K562 (cell line): ENCODE data around the gene LDLRAD1. TPM values are rescaled to one million over a fixed set of nuclear protein-coding genes. Genes with fewer than 3 reads are reported as not detected.

Experiments used
- CBFA2T2 ChIP-seq: fragments of 450-650 bp; conservative IDR thresholded peaks from 2 replicates; pipeline ENCODE4 v1.6.1; 2017; ENCODE audit warnings: mild to moderate bottlenecking
- GABPA ChIP-seq: fragments of 200-800 bp; sonication (Bioruptor generic); conservative IDR thresholded peaks from 2 replicates; pipeline ENCODE4 v1.6.1; 2016; ENCODE audit warnings: low read depth, missing genetic modification characterization, missing compliant biosample characterization
- KDM1A ChIP-seq, 2 experiments: fragments of 450-650 bp; IDR thresholded peaks; 2 replicates each; pipeline ENCODE4 v1.6.1; 2016; ENCODE audit warnings: mild to moderate bottlenecking in 2 of 2
- NCOA4 ChIP-seq: fragments of 450-650 bp; IDR thresholded peaks from 2 replicates; pipeline ENCODE4 v1.6.1; 2018; ENCODE audit warnings: mild to moderate bottlenecking; ENCODE audit not compliant: partially characterized antibody
- PRMT5 ChIP-seq: sonication (generic); formaldehyde crosslinking; IDR thresholded peaks from 2 replicates; pipeline ENCODE4 v1.5.0; 2020; ENCODE audit warnings: missing genetic modification reagents
- SETDB1 ChIP-seq: IDR thresholded peaks from one replicate; pipeline ENCODE4 v1.6.1; 2012; ENCODE audit warnings: low read length, control low read depth, inconsistent platforms
- SRF ChIP-seq, 2 experiments: fragments of 250-450, 450-650 bp in 1 of 2; sonication (Bioruptor Pico) in 1 of 2; sonication (generic) in 1 of 2; formaldehyde crosslinking; IDR thresholded peaks; 2 replicates each; pipeline versions ENCODE4 v1.5.0 to v1.5.1; 2020 to 2022; ENCODE audit warnings: mild to moderate bottlenecking in 1 of 2, missing genetic modification reagents in 1 of 2
- TAF7 ChIP-seq: fragments of 450-650 bp; IDR thresholded peaks from 2 replicates; pipeline ENCODE4 v1.6.1; 2016; ENCODE audit warnings: missing genetic modification characterization, missing compliant biosample characterization
- U2AF1 ChIP-seq: fragments of 200-400 bp; formaldehyde crosslinking; optimal IDR thresholded peaks from 2 replicates; pipeline ENCODE3; 2017; ENCODE audit warnings: mild to moderate bottlenecking, low read depth, low read length, moderate library complexity
- ZFP1 ChIP-seq: fragments of 450-650 bp; formaldehyde crosslinking; IDR thresholded peaks from 2 replicates; pipeline ENCODE4 v1.4.0; 2020; ENCODE audit warnings: mild to moderate bottlenecking, mixed read lengths
- ZKSCAN1 ChIP-seq: fragments of 150-350 bp; IDR thresholded peaks from 2 replicates; pipeline ENCODE4 v1.6.1; 2016; ENCODE audit warnings: low read depth, low read length
- ZNF121 ChIP-seq: sonication (generic); formaldehyde crosslinking; conservative IDR thresholded peaks from 2 replicates; pipeline ENCODE4 v1.8.0; 2022; ENCODE audit warnings: missing genetic modification reagents
- polyA plus RNA-seq, 8 experiments: library from polyadenylated mRNA; depleted of rRNA in 4 of 8; stranded (reverse) in 5 of 8; unstranded in 3 of 8; fragments of >200 nt; fragmentation: Nextera tagmentation in 2 of 8; fragmentation: Illumina TruSeq in 1 of 8; extraction: Ambion mirVana in 2 of 8; extraction: Trizol in 1 of 8; gene quantifications; 2 replicates each; pipeline versions ENCODE4 v1.2.1 to v1.2.3, GENCODE V29; 2011 to 2014; ENCODE audit warnings: inconsistent platforms in 1 of 8, missing spikeins in 1 of 8
- total RNA-seq, 7 experiments: library from RNA; depleted of rRNA in 6 of 7; stranded (reverse); fragments of >200 nt in 6 of 7; fragmentation: Illumina TruSeq in 2 of 7; extraction: Trizol in 2 of 7; gene quantifications; 2 replicates each; pipeline versions ENCODE4 v1.2.1 to v1.2.3, GENCODE V29; 2011 to 2021; ENCODE audit warnings: low replicate concordance in 1 of 7
- TF ChIP-seq, protein P1 (sequence below): fragments of 250-450 bp; sonication (Bioruptor Pico); IDR thresholded peaks from 2 replicates; pipeline ENCODE4 v1.5.0; 2020; ENCODE audit warnings: mild to moderate bottlenecking, borderline replicate concordance
- TF ChIP-seq, protein P2 (sequence below): fragments of 450-650 bp; conservative IDR thresholded peaks from 2 replicates; pipeline ENCODE4 v1.6.1; 2016; ENCODE audit warnings: missing genetic modification characterization, low read depth, mild to moderate bottlenecking, control low read depth, missing compliant biosample characterization
- TF ChIP-seq, protein P3 (sequence below): fragments of 450-650 bp; IDR thresholded peaks from 2 replicates; pipeline ENCODE4 v1.6.1; 2016; ENCODE audit warnings: low read depth, mild to moderate bottlenecking, moderate library complexity
- TF ChIP-seq, protein P4 (sequence below): sonication (generic); formaldehyde crosslinking; IDR thresholded peaks from 2 replicates; pipeline ENCODE4 v1.9.0; 2022; ENCODE audit warnings: mild to moderate bottlenecking, missing genetic modification reagents
- TF ChIP-seq, protein P5 (sequence below): fragments of 450-650 bp; IDR thresholded peaks from 2 replicates; pipeline ENCODE4 v1.7.1; 2018; ENCODE audit warnings: mild to moderate bottlenecking, low read depth; ENCODE audit not compliant: partially characterized antibody
- TF ChIP-seq, protein P6 (sequence below): fragments of 450-650 bp; formaldehyde crosslinking; IDR thresholded peaks from 2 replicates; pipeline ENCODE4 v1.4.0; 2020; ENCODE audit warnings: mild to moderate bottlenecking, mixed read lengths

LDLRAD1 gene
- total and polyA plus RNA-seq, 9 of the 15 experiments (the other 6 are each of a cell fraction or from before 2014, with no cell fraction given): not detected

DNA sequence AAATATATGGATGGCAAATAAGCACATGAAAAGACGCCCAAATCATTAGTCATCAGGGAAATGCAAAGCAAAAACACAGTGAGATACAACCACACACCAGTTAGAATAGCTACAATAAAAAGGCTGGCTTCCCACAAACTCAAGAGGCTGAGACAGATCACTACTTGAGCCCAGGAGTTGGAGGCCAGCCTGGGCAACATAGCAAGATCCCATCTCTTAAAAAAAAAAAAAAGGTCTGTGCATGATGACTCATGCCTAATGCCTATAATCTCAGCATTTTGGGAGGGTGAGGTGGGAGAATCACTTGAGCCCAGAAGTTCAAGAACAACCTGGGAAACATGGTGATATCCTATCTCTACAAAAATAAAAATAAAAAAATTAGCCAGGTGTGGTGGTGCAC, 19.8 kb downstream of the LDLRAD1 start (continued):
- TF ChIP-seq KDM1A (IDR thresholded peaks at IDR 0.05) (peak in 1 of 2 experiments; percentile 11; a peak in 1 of 4 replicates), ZFP1 (CRISPR knock-in tag) (no peak), U2AF1 (no peak), SETDB1 (no peak), GABPA (tag) (no peak), PRMT5 (CRISPR knock-in tag) (no peak), SRF (CRISPR knock-in tag; IDR thresholded peaks at IDR 0.05) (no peak), ZNF121 (CRISPR knock-in tag) (peak; percentile 97), CBFA2T2 (0 out of 2 replicates have a peak, but pooled peaks have one; percentile 8), ZKSCAN1 (no peak), NCOA4 (no peak), TAF7 (tag) (no peak)
- TF ChIP-seq, protein P1, sequence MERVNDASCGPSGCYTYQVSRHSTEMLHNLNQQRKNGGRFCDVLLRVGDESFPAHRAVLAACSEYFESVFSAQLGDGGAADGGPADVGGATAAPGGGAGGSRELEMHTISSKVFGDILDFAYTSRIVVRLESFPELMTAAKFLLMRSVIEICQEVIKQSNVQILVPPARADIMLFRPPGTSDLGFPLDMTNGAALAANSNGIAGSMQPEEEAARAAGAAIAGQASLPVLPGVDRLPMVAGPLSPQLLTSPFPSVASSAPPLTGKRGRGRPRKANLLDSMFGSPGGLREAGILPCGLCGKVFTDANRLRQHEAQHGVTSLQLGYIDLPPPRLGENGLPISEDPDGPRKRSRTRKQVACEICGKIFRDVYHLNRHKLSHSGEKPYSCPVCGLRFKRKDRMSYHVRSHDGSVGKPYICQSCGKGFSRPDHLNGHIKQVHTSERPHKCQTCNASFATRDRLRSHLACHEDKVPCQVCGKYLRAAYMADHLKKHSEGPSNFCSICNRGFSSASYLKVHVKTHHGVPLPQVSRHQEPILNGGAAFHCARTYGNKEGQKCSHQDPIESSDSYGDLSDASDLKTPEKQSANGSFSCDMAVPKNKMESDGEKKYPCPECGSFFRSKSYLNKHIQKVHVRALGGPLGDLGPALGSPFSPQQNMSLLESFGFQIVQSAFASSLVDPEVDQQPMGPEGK (CRISPR knock-in tag): no peak
- TF ChIP-seq, protein P2, sequence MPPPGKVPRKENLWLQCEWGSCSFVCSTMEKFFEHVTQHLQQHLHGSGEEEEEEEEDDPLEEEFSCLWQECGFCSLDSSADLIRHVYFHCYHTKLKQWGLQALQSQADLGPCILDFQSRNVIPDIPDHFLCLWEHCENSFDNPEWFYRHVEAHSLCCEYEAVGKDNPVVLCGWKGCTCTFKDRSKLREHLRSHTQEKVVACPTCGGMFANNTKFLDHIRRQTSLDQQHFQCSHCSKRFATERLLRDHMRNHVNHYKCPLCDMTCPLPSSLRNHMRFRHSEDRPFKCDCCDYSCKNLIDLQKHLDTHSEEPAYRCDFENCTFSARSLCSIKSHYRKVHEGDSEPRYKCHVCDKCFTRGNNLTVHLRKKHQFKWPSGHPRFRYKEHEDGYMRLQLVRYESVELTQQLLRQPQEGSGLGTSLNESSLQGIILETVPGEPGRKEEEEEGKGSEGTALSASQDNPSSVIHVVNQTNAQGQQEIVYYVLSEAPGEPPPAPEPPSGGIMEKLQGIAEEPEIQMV (tag): no peak
- TF ChIP-seq, protein P3, sequence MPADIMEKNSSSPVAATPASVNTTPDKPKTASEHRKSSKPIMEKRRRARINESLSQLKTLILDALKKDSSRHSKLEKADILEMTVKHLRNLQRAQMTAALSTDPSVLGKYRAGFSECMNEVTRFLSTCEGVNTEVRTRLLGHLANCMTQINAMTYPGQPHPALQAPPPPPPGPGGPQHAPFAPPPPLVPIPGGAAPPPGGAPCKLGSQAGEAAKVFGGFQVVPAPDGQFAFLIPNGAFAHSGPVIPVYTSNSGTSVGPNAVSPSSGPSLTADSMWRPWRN: no peak
- TF ChIP-seq, protein P4, sequence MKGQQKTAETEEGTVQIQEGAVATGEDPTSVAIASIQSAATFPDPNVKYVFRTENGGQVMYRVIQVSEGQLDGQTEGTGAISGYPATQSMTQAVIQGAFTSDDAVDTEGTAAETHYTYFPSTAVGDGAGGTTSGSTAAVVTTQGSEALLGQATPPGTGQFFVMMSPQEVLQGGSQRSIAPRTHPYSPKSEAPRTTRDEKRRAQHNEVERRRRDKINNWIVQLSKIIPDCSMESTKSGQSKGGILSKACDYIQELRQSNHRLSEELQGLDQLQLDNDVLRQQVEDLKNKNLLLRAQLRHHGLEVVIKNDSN (CRISPR knock-in tag): no peak
- TF ChIP-seq, protein P5, sequence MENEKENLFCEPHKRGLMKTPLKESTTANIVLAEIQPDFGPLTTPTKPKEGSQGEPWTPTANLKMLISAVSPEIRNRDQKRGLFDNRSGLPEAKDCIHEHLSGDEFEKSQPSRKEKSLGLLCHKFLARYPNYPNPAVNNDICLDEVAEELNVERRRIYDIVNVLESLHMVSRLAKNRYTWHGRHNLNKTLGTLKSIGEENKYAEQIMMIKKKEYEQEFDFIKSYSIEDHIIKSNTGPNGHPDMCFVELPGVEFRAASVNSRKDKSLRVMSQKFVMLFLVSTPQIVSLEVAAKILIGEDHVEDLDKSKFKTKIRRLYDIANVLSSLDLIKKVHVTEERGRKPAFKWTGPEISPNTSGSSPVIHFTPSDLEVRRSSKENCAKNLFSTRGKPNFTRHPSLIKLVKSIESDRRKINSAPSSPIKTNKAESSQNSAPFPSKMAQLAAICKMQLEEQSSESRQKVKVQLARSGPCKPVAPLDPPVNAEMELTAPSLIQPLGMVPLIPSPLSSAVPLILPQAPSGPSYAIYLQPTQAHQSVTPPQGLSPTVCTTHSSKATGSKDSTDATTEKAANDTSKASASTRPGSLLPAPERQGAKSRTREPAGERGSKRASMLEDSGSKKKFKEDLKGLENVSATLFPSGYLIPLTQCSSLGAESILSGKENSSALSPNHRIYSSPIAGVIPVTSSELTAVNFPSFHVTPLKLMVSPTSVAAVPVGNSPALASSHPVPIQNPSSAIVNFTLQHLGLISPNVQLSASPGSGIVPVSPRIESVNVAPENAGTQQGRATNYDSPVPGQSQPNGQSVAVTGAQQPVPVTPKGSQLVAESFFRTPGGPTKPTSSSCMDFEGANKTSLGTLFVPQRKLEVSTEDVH: no peak
- TF ChIP-seq, protein P6, sequence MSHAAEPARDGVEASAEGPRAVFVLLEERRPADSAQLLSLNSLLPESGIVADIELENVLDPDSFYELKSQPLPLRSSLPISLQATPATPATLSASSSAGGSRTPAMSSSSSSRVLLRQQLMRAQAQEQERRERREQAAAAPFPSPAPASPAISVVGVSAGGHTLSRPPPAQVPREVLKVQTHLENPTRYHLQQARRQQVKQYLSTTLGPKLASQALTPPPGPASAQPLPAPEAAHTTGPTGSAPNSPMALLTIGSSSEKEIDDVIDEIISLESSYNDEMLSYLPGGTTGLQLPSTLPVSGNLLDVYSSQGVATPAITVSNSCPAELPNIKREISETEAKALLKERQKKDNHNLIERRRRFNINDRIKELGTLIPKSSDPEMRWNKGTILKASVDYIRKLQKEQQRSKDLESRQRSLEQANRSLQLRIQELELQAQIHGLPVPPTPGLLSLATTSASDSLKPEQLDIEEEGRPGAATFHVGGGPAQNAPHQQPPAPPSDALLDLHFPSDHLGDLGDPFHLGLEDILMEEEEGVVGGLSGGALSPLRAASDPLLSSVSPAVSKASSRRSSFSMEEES (CRISPR knock-in tag): no peak
